ENCODE results near the gene DAAM2. TPM values are rescaled to one million over a fixed set of nuclear protein-coding genes. Genes with fewer than 3 reads are reported as not detected.

Gene DAAM2
- total and polyA plus RNA-seq, 2 of the 8 experiments (the other 6 are each of a cell fraction or from before 2014, with no cell fraction given): 1.5 to 2.9 TPM

- Histone ChIP-seq H3K56ac (replicated peaks; ENCODE audit: insufficient read length, low read depth, low read length) (no peak overlapping the region), H3K4me3 (ENCODE audit: extremely low read depth in 1 of 4, insufficient read depth in 2 of 4, low read depth in 3 of 4, low read length in 4 of 4) (no peak overlapping the region), H2BK20ac (ENCODE audit: low read length) (no peak overlapping the region), H3K4ac (replicated peaks; ENCODE audit: insufficient read length, low read depth, low read length) (no peak overlapping the region), H4K5ac (ENCODE audit: insufficient read length, low read depth, low read length) (no peak overlapping the region), H4K20me1 (replicated peaks in 1 of 2; ENCODE audit: control insufficient read depth in 1 of 2, insufficient read depth in 2 of 2, low read length in 2 of 2) (no peaks in the 10 kb centered on the region), H3K27ac (ENCODE audit: low read depth, low read length) (no peak overlapping the region), H3K9ac (replicated peaks in 1 of 4; ENCODE audit: extremely low read depth in 1 of 4, low read depth in 3 of 4, low read length in 3 of 4) (no peak overlapping the region), H2AK5ac (ENCODE audit: low read depth, low read length) (no peak overlapping the region), H2BK5ac (ENCODE audit: low read depth, low read length) (no peak overlapping the region), H2AFZ (ENCODE audit: low read length) (no peak overlapping the region), H3K18ac (ENCODE audit: extremely low read depth, low read length) (no peak overlapping the region), H3K79me2 (ENCODE audit: control insufficient read depth in 1 of 2, insufficient read depth in 2 of 2, low read length in 2 of 2) (no peaks in the 10 kb centered on the region), H3K4me1 (replicated peaks in 1 of 4; ENCODE audit: control insufficient read depth in 3 of 4, insufficient read depth in 4 of 4, low read length in 3 of 4) (peaks cover 0 to 2% (median 0%) of the 10 kb centered on the region in 4 experiments; a peak in 1 of 7 replicates), H3K27me3 (replicated peaks in 1 of 4; ENCODE audit: control insufficient read depth in 3 of 4, extremely low read depth in 1 of 4, insufficient read depth in 3 of 4, low read length in 3 of 4) (peaks cover 0 to 1% (median under 1%) of the 10 kb centered on the region in 4 experiments; a peak in 4 of 7 replicates), H3K79me1 (ENCODE audit: low read depth, low read length) (no peaks in the 10 kb centered on the region), H2BK15ac (ENCODE audit: low read length) (no peak overlapping the region), H3K9me3 (ENCODE audit: insufficient read depth in 2 of 2, low read depth in 1 of 2, low read length in 1 of 2) (no peaks in the 10 kb centered on the region), H2BK12ac (ENCODE audit: low read depth, low read length) (no peak overlapping the region), H3K14ac (ENCODE audit: insufficient read length) (no peak overlapping the region), H3K36me3 (ENCODE audit: control insufficient read depth in 2 of 4, insufficient read depth in 4 of 4, low read length in 3 of 4) (no peaks in the 10 kb centered on the region), H4K8ac (ENCODE audit: extremely low read depth, insufficient read depth, low read length) (no peak overlapping the region), H3K23ac (ENCODE audit: insufficient read length) (no peak overlapping the region), H3K4me2 (ENCODE audit: insufficient read depth in 1 of 2, low read depth in 2 of 2, low read length in 2 of 2) (no peak overlapping the region), H2BK120ac (replicated peaks; ENCODE audit: low read depth, low read length) (no peak overlapping the region), H3K23me2 (ENCODE audit: low read depth, low read length) (no peaks in the 10 kb centered on the region; the same call in 1 of the 2 replicates), H4K91ac (replicated peaks; ENCODE audit: insufficient read length, low read length) (no peak overlapping the region)
- DNase-seq (ENCODE audit: low read depth in 1 of 2, low spot score in 2 of 2) (no peak), FAIRE-seq (no peak)
- ChIA-PET CTCF (ENCODE audit: partially characterized antibody) (interaction anchor here (0.6 to 1.2 kb wide), 2 partner anchors 10 to 128 kb away, joined by 3 read pairs; no protein-coding TSS in a partner anchor), POLR2A (ENCODE audit: partially characterized antibody) (no interaction called here)
- 96% methylated on average over 8 of the region's 8 CpGs; no CpG with 5 or more reads in 1 of the 2 experiments for WGBS, 2 experiments (ENCODE audit: extremely low coverage in 1 of 2, insufficient coverage in 1 of 2, insufficient read length in 1 of 2, insufficient replicate concordance in 2 of 2, low coverage in 1 of 2, low lambda C conversion rate in 2 of 2, missing lambda C conversion rate in 1 of 2)
- TF ChIP-seq SAP30 (IDR thresholded peaks at IDR 0.05; ENCODE audit: insufficient read depth, insufficient replicate concordance, low read length) (no peak), ATF2 (IDR thresholded peaks at IDR 0.05; ENCODE audit: low read length) (no peak), RFX5 (IDR thresholded peaks at IDR 0.05; ENCODE audit: borderline replicate concordance, low read depth, low read length) (no peak), HDAC6 (IDR thresholded peaks at IDR 0.05; ENCODE audit: low read depth, low read length) (no peak), USF2 (IDR thresholded peaks at IDR 0.05; ENCODE audit: low read length) (no peak), CBX5 (IDR thresholded peaks at IDR 0.05; ENCODE audit: low read depth, low read length) (no peak), RNF2 (IDR thresholded peaks at IDR 0.05; ENCODE audit: borderline replicate concordance, low read depth, low read length, missing control alignments, poor library complexity, severe bottlenecking) (no peak), RXRA (IDR thresholded peaks at IDR 0.05; ENCODE audit: insufficient read depth, low read depth, low read length) (no peak), JUN (IDR thresholded peaks at IDR 0.05; ENCODE audit: low read depth, low read length) (no peak), CTBP2 (IDR thresholded peaks at IDR 0.05; ENCODE audit: borderline replicate concordance, insufficient read depth, insufficient read length, low read length) (no peak)
Observed at GRCh38 chr6:39787322-39787721, 4.9 kb upstream of the DAAM2 start.
